ENCODE data around the gene PLCG1.
A peak's percentile ranks its signal among the peaks of the same experiment; 100 is the strongest.

PLCG1 gene

GRCh38 chr20:41167118-41167470 lies 29.8 kb downstream of the PLCG1 start:
- DNase-seq (ENCODE audit: low spot score): no peak

DNA sequence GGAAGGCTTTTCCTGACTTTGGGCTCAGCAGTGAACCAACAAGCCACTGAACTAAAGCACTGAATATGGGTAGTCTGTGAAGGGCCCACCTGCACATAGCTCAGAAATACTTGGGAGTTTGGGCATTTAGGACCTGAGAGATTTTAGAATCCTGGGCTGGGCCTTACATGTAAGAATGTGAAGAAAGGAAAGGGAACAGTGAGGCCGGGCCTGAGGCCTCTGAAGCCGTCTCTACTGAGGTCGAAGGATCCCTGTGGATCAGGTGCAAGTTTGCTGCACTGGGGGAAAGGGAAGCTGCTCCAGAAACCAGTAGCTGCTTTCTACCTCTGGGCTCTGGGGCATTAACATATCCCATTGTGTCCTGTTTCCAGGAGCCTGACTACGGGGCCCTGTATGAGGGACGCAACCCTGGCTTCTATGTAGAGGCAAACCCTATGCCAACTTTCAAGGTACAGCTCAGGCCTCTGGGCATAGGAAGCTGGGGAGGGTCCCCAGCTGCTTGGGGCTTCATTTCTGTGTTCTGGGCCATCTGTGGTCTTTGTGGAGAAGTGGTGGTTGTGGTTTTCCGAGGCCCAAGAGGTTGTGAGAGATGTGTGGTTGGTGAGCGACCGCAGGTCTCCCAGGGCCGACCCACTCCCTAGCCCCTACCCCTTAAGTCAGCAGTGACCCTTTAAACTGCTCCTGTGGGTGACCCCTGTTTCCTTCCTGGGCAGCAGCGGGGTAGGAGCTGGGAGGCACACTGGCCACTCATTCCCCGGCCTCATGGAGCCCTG lies 30.3 kb downstream of the PLCG1 start:
- no peak for DNase-seq (ENCODE audit: low spot score)

DNA sequence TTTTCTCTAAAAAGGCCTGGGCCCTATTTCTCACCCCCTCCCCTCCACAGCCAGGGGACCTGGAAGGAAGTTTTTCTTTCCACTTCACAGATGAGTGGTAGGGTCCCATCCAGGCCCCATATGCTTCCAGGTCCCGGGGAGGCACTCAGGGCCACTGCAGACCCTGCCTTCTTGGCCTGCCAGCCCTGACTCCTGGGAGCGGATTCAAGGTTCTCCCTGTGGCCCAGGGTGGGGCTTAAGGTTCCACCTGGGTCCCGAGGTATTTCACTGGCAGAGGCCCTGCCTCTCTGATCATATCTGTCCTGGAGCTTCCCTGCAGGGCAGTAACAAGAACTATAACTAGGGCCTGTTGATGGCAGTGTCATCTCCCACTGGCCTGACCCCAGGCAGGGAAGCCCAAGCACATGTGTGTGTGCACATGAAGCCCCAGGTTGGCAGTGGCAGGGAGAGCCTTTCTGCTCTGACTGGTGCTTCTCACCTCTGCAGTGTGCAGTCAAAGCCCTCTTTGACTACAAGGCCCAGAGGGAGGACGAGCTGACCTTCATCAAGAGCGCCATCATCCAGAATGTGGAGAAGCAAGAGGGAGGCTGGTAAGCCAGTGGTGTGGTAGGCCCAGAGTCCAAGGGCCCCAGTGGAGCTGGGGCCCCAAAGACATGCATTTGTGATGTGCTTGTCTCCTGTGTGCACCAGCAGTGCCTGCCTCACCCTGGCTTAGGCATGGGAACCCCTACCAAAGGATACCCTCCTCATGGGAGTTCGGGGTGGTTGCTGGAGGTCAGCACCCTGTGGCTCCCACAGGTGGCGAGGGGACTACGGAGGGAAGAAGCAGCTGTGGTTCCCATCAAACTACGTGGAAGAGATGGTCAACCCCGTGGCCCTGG lies 31.2 kb downstream of the PLCG1 start:
- no peak for DNase-seq (ENCODE audit: low spot score)

GRCh38 chr20:41169162-41169690 lies 31.9 kb downstream of the PLCG1 start:
- DNase-seq (ENCODE audit: low spot score): no peak

GRCh38 chr20:41169791-41170351 lies 32.5 kb downstream of the PLCG1 start:
- peak; percentile 77 for DNase-seq (ENCODE audit: low spot score)

DNA sequence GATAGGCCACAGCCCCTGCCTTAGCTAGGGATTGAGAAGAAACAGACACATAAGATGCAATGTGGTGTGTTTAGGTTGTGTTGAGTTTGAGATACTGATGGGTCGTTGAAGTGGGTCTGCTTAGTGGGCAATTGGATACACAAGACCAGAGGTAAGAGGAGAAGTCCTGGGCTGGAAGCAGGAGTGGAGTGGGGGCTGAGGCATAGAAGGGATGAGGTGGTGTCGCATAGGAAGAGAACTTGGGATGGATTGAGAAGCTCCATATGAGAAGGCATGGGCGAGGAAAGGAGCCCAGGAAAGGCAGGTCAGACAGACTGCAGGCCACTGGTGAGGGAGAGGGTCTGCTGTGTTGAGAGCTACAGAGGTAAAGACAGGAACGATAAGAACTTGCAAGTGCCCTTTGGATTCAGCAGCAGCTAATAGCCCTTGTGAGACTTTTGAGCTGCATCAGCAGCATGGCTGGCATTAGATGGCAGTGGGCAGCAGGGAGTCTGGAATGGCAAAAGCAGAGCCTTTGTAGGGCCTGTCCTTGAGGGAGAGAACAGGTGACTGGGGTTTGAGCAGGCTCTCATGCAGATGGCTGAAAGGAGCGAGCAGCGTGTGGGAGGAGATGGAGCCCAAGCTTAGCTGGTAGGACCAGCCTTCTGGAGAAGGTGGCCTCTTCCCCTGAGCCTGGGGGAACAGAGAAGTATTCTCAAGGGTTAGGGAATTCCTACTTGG lies 33.2 kb downstream of the PLCG1 start:
- DNase-seq (ENCODE audit: low spot score): no peak

GRCh38 chr20:41171736-41172295 lies 34.5 kb downstream of the PLCG1 start:
- no peak for DNase-seq (ENCODE audit: low spot score)

DNA sequence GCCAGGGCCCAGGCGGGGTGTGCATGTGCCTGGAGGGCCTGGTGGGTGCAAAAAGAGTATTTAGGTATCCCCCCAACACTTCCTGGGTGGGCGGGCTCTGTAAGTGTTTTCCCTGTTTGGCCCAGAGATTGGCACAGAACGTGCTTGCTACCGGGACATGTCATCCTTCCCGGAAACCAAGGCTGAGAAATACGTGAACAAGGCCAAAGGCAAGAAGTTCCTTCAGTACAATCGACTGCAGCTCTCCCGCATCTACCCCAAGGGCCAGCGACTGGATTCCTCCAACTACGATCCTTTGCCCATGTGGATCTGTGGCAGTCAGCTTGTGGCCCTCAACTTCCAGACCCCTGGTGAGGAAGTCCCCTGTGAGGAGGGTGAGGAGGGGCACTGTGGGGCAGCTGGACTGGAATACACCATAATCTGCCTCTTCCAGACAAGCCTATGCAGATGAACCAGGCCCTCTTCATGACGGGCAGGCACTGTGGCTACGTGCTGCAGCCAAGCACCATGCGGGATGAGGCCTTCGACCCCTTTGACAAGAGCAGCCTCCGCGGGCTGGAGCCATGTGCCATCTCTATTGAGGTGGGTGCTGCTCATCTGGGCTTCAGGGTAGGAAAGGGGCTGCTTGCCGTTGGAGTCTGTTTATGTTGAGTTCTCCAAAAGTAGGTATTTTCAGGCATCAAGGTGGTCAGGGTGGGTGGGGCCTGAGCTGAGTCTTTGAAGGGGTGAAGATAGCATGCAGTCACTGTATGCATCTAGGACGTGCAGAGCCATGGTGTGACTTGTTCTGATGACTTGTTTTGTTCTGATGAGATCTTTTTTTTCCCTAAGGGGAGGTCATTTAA lies 35.2 kb downstream of the PLCG1 start:
- no peak for DNase-seq (ENCODE audit: low spot score)

DNA sequence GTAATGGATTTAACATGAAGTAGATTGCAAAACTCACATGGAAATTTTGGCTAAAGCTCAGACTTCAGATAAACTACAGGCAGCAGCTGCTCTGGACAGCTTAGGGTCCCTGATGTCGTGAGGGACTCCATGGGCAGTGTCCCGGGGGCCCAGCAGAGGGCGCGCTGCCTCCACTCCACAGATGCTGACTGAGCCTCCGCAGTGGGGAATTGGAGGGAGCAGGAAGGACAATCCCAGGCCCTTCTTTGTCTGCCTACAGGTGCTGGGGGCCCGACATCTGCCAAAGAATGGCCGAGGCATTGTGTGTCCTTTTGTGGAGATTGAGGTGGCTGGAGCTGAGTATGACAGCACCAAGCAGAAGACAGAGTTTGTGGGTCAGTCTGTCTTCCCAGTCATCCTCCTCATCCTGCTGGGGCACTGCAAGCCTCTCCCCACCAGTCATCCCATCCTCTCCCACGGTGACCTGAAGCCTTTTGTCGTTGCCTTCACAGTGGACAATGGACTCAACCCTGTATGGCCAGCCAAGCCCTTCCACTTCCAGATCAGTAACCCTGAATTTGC lies 35.9 kb downstream of the PLCG1 start:
- DNase-seq (ENCODE audit: low spot score): peak; percentile 90

DNA sequence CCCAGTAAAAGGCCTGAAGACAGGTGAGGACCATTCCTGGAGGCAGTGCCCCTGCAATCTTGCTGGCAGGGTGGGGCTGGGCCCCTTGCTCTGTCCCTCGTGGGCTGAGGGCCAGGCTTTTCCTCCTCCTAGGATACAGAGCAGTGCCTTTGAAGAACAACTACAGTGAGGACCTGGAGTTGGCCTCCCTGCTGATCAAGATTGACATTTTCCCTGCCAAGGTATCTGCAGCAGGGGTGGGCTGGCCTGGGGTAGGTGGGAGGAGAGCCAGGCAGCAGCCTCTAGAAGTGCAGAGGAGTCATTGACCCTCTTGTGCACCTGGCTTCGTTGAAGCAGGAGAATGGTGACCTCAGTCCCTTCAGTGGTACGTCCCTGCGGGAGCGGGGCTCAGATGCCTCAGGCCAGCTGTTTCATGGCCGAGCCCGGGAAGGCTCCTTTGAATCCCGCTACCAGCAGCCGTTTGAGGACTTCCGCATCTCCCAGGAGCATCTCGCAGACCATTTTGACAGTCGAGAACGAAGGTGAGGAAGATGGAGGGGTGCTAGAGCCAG lies 36.5 kb downstream of the PLCG1 start:
- no peak for DNase-seq (ENCODE audit: low spot score)

- DNase-seq (ENCODE audit: low spot score): no peak
These were observed 37.0 kb downstream of the PLCG1 start for GRCh38 chr20:41174373-41174772.

GRCh38 chr20:41174782-41175181 lies 37.4 kb downstream of the PLCG1 start:
- no peak for DNase-seq (ENCODE audit: low spot score)

GRCh38 chr20:41175201-41175651 lies 37.9 kb downstream of the PLCG1 start:
- DNase-seq (ENCODE audit: low spot score): no peak

- no peak for DNase-seq (ENCODE audit: low spot score)
These were observed 38.5 kb downstream of the PLCG1 start for GRCh38 chr20:41175727-41176330.

GRCh38 chr20:41176711-41177552 lies 39.6 kb downstream of the PLCG1 start:
- DNase-seq (ENCODE audit: low spot score): no peak

DNA sequence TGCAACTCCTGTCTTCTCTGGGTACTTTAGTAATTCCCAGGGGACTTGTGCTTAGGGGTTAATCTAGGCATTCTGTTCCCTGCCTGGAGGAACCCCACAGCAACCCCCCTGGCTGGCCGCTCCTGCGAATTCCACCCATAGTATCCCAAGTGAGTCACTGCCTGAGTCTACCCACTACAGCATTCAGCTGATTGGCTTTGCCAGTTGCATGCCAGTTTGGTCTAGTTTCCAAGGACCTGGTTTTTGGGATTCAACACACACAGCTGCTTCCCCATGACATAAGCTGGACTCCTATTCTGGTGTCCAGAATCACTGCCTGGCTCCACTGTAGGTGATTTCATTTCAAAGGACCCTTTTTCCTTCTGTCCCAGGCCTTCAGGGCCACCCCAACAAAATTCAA lies 40.3 kb downstream of the PLCG1 start:
- peak; percentile 95 for DNase-seq (ENCODE audit: low spot score)

DNA sequence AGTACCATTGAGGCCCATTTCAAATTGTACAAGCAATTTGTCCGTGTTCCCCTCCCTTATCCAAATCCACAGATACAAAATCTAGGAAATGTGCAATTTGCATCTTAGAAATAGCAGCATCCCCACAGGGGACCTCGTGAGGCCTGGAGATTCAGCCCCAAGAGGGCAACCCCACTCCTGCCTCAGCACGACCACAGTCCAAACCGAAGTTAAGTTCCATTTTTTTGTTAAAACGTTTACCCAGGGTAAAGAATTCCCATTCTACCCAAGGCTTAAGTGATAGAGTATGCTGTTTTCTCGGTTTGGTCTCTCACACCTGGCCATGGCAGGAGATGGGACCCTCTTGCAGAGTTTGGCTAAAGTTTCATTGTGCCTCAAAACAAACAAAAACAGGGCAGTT lies 41.2 kb downstream of the PLCG1 start:
- DNase-seq (ENCODE audit: low spot score): no peak

DNA sequence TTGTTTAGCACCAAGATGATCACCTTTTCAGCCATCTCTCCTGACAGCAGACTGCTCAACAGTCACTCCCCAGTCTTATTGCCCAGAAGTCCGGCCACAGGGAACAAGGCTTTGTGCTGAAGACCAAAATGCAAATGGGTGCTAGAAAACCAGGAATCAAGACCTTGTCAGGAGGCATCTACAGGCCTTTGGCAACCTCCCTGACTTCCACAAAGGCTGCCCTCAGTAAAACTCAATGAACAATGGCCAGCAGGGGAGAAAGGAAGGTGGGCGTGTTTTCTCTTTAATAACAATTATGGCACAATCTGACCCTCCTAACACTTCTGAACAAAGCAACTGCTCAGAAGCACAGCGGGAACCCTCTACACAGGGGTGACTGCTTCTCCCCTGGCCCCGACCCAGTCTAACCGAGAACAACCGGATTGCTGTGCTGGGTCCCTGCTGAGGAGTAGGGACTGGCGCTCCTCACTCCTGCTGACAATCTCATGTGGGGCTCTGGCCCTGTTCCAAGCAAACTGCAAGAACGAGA lies 41.6 kb downstream of the PLCG1 start:
- DNase-seq (ENCODE audit: low spot score): no peak
